GM12801 (cell line): Measurements from ENCODE around the gene CREG2.

Experiments used
- CTCF ChIP-seq: IDR thresholded peaks from one replicate; pipeline ENCODE4 v1.5.1; 2011; ENCODE audit warnings: control low read depth; ENCODE audit not compliant: insufficient read length; ENCODE audit errors: extremely low read depth

CREG2 gene

GRCh38 chr2:101387151-101387834 lies at the start of gene CREG2:
Gene CREG2 (minus strand): TSS chr2:101387503. CDS start chr2:101387457, 46 bp downstream.
- TF ChIP-seq CTCF = no peak

- no peak for TF ChIP-seq CTCF
Measured at GRCh38 chr2:101435001-101435862, 47.9 kb upstream of the CREG2 start.

GRCh38 chr2:101433465-101433864 lies 46.2 kb upstream of the CREG2 start:
- TF ChIP-seq CTCF = no peak

GRCh38 chr2:101432411-101433181 lies 45.3 kb upstream of the CREG2 start:
- TF ChIP-seq CTCF = no peak

- TF ChIP-seq CTCF = no peak
Measured at GRCh38 chr2:101431486-101431885, 44.2 kb upstream of the CREG2 start.

- TF ChIP-seq CTCF = no peak
Measured at GRCh38 chr2:101430156-101430555, 42.9 kb upstream of the CREG2 start.

- no peak for TF ChIP-seq CTCF
Measured at GRCh38 chr2:101429453-101429852, 42.1 kb upstream of the CREG2 start.
